H1 (cell line): Measurements from ENCODE around the gene DRC7. TPM values are rescaled to one million over a fixed set of nuclear protein-coding genes. Genes with fewer than 3 reads are reported as not detected.

Experiments used
- PHF8 ChIP-seq: fragments of 200-600 bp; sonication (generic); conservative IDR thresholded peaks from 2 replicates; pipeline ENCODE4 v1.7.1; 2012; ENCODE audit warnings: low read depth, mild to moderate bottlenecking, inconsistent platforms, low read length, moderate library complexity
- TCF12 ChIP-seq: IDR thresholded peaks from 2 replicates; pipeline ENCODE4 v1.6.1; 2011; ENCODE audit warnings: low read depth, mild to moderate bottlenecking, low read length
- polyA plus RNA-seq, 7 experiments: library from polyadenylated mRNA; depleted of rRNA in 3 of 7; stranded (reverse) in 5 of 7; unstranded in 2 of 7; fragments of >200 nt in 5 of 7; fragments of 200-250 nt in 2 of 7; gene quantifications; 1 replicate in 5 of 7; 2 replicates in 1 of 7; 4 replicates in 1 of 7; pipeline versions ENCODE4 v1.2.1 to v1.2.3, GENCODE V29; 2011 to 2013; ENCODE audit warnings: missing spikeins in 2 of 7, mixed read lengths in 2 of 7
- total RNA-seq: library from RNA; stranded (reverse); fragmentation: NEBNext Ultra II Directional; extraction: Animal tissue kit (Norgen Biotek cat#: 25700); gene quantifications from 2 replicates; pipeline ENCODE4 v1.2.1, GENCODE V29; 2021
- TF ChIP-seq, protein P1 (sequence below): fragments of 300-600 bp; sonication (generic); IDR thresholded peaks from 2 replicates; pipeline ENCODE4 v1.7.1; 2012; ENCODE audit warnings: low read length, moderate library complexity, mild to moderate bottlenecking, inconsistent platforms; ENCODE audit not compliant: insufficient replicate concordance

Gene DRC7
- total and polyA plus RNA-seq, 2 of the 8 experiments (the other 6 are each of a cell fraction or from before 2014, with no cell fraction given) = 0.14 TPM; not detected in 1

DNA sequence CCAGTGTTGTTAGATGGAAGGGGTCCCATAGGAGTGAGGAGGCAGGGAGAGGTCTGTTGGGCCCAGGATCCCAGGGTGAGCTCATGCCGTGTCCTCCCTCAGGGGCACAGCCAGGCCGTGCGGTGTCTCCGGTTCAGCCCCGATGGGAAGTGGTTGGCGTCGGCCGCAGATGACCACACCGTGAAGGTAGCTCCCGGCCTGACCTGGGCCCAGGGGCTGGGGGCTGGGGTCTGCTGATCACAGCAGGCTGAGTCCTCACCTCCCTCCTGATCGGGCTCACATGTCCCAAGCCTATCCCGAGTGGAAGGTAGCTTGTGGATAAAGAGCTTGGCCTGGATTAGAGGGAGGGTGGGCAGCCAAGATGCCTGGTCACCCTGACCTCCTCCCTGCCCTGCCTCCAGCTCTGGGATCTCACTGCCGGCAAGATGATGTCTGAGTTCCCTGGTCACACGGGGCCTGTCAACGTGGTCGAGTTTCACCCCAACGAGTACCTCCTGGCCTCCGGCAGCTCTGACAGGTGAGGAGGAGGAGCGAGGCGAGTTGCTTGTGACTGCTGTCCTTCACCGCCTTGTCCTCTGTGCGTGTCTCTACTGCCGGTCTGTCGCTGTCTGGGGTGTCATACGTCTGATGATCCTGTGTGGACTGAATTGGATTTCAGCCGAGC is 57.1 kb downstream of the DRC7 start (continued):
- TF ChIP-seq, protein P1, sequence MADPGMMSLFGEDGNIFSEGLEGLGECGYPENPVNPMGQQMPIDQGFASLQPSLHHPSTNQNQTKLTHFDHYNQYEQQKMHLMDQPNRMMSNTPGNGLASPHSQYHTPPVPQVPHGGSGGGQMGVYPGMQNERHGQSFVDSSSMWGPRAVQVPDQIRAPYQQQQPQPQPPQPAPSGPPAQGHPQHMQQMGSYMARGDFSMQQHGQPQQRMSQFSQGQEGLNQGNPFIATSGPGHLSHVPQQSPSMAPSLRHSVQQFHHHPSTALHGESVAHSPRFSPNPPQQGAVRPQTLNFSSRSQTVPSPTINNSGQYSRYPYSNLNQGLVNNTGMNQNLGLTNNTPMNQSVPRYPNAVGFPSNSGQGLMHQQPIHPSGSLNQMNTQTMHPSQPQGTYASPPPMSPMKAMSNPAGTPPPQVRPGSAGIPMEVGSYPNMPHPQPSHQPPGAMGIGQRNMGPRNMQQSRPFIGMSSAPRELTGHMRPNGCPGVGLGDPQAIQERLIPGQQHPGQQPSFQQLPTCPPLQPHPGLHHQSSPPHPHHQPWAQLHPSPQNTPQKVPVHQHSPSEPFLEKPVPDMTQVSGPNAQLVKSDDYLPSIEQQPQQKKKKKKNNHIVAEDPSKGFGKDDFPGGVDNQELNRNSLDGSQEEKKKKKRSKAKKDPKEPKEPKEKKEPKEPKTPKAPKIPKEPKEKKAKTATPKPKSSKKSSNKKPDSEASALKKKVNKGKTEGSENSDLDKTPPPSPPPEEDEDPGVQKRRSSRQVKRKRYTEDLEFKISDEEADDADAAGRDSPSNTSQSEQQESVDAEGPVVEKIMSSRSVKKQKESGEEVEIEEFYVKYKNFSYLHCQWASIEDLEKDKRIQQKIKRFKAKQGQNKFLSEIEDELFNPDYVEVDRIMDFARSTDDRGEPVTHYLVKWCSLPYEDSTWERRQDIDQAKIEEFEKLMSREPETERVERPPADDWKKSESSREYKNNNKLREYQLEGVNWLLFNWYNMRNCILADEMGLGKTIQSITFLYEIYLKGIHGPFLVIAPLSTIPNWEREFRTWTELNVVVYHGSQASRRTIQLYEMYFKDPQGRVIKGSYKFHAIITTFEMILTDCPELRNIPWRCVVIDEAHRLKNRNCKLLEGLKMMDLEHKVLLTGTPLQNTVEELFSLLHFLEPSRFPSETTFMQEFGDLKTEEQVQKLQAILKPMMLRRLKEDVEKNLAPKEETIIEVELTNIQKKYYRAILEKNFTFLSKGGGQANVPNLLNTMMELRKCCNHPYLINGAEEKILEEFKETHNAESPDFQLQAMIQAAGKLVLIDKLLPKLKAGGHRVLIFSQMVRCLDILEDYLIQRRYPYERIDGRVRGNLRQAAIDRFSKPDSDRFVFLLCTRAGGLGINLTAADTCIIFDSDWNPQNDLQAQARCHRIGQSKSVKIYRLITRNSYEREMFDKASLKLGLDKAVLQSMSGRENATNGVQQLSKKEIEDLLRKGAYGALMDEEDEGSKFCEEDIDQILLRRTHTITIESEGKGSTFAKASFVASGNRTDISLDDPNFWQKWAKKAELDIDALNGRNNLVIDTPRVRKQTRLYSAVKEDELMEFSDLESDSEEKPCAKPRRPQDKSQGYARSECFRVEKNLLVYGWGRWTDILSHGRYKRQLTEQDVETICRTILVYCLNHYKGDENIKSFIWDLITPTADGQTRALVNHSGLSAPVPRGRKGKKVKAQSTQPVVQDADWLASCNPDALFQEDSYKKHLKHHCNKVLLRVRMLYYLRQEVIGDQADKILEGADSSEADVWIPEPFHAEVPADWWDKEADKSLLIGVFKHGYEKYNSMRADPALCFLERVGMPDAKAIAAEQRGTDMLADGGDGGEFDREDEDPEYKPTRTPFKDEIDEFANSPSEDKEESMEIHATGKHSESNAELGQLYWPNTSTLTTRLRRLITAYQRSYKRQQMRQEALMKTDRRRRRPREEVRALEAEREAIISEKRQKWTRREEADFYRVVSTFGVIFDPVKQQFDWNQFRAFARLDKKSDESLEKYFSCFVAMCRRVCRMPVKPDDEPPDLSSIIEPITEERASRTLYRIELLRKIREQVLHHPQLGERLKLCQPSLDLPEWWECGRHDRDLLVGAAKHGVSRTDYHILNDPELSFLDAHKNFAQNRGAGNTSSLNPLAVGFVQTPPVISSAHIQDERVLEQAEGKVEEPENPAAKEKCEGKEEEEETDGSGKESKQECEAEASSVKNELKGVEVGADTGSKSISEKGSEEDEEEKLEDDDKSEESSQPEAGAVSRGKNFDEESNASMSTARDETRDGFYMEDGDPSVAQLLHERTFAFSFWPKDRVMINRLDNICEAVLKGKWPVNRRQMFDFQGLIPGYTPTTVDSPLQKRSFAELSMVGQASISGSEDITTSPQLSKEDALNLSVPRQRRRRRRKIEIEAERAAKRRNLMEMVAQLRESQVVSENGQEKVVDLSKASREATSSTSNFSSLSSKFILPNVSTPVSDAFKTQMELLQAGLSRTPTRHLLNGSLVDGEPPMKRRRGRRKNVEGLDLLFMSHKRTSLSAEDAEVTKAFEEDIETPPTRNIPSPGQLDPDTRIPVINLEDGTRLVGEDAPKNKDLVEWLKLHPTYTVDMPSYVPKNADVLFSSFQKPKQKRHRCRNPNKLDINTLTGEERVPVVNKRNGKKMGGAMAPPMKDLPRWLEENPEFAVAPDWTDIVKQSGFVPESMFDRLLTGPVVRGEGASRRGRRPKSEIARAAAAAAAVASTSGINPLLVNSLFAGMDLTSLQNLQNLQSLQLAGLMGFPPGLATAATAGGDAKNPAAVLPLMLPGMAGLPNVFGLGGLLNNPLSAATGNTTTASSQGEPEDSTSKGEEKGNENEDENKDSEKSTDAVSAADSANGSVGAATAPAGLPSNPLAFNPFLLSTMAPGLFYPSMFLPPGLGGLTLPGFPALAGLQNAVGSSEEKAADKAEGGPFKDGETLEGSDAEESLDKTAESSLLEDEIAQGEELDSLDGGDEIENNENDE = no peak
- TF ChIP-seq TCF12 (no peak), PHF8 (no peak)
